GM21723 (cell line): Measurements from ENCODE around the gene AMDHD1.
A peak's percentile ranks its signal among the peaks of the same experiment; 100 is the strongest.

Experiments
- ATAC-seq: cut with Tn5 transposase; IDR thresholded peaks from one replicate; pipeline ENCODE4 v1.9.1; 2021; ENCODE audit warnings: mild to moderate bottlenecking, moderate library complexity; ENCODE audit not compliant: unreplicated experiment

The AMDHD1 gene

GRCh38 chr12:95994476-95994875 is 51.3 kb downstream of the AMDHD1 start:
- no peak for ATAC-seq

DNA sequence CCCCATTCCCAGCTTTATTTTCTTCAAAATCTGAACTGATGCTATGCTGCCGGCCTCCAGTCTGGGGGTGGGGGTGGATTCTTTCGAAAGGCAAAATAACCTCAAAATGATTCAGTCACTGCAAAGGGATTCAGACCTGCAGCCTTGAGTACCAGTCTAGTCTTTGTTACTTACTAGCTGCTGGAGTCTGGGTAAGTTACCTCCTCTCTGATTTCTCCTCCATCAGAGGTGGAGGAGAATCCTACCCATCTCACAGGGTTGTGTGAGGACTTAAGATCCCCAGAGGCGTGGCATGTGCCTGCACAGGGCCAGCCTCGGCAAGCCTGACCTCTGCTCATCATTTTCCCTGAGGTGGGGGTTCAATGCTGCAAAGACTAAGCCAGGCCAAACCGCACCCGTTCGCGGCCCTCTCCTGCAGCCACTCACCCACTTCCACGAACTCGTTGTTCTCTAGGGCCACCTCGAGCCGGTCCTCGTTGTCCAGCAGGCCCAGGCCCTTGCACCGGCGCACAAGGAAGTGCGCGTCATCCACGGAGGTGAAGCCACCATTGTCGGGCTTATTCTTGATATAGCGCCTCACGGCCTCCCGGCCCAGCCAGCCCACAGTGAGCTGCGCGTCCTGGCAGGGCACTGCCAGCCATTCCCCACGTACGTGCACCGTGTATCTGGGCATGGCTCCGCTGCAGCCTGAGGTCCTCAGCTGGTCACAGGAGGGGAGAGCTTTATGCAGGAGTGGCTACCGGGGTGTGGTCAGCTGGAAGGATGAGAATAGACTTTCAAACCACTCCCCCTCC is 52.3 kb downstream of the AMDHD1 start:
- ATAC-seq = no peak

- no peak for ATAC-seq
These were observed 53.0 kb downstream of the AMDHD1 start, which contains the start of gene HAL for GRCh38 chr12:95996034-95996658. Gene HAL (minus strand): TSS chr12:95996344. CDS start chr12:95995910, 434 bp downstream.

- no peak for ATAC-seq
These were observed 54.1 kb downstream of the AMDHD1 start for GRCh38 chr12:95997276-95997675.

- ATAC-seq = peak; percentile 21
These were observed 54.9 kb downstream of the AMDHD1 start for GRCh38 chr12:95997911-95998510.

- peak; percentile 98 for ATAC-seq
These were observed 55.6 kb downstream of the AMDHD1 start for GRCh38 chr12:95998611-95999286.

DNA sequence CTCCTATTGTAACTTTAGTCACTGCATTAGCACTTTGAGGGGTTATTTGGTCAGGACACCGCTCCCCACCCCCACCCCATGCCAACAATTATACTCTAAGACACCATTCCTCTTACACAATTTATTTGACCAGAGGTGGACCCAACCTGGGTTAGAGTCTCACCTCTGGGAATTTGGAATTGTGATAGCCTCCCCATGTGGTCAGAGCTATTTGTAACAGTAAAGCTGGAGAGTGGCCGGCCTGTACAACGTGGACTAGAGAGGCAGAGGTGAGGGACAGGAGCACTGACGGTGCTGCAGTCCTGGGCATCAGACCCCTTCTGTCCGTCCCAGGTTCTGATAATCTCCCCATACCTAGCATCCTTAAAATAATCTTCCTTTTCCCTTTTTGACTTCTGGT is 56.4 kb downstream of the AMDHD1 start:
- ATAC-seq = no peak

DNA sequence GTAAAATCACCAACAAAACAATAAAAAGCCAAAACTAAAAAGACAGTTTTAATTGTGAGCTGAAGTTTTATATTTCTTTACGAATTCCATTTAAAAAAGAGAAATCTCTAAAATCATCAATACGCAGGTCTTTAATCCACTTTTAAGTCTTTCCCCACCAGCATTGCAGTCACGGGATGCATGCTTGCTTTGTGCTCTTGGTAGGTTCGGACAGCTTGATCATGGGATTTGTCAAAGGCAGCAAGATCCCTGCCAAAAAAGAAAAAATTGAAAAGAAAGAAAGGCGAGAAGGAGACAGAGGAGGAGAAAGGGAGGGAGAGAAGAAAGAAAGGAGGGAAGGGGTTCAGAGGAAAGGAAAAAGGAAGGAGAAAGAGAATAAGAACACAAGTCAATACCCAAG is 57.7 kb downstream of the AMDHD1 start:
- no peak for ATAC-seq

DNA sequence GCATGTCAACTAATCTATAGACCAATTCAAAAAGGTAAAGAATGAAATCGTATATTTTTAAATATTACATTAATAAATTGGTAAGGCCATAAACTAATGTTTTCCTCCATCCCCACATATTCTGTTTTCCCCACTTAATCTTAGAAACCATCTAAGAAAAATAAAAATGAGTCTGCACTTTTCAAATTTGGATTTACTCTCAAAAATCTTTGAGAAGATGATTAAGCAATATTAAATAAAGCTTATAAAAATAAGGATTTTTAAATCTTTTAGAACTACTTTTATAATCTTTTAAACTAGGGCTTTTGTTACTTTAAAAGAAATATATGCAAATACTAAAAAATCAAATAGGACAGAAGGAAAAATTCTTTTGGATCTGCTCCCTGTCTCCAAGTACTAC is 63.6 kb downstream of the AMDHD1 start:
- ATAC-seq = no peak

GRCh38 chr12:96007729-96008128 is 64.6 kb downstream of the AMDHD1 start:
- ATAC-seq = no peak

- no peak for ATAC-seq
These were observed 71.9 kb downstream of the AMDHD1 start for GRCh38 chr12:96014943-96015599.

- ATAC-seq = no peak
These were observed 72.5 kb downstream of the AMDHD1 start for GRCh38 chr12:96015672-96016071.
